CD4-positive, alpha-beta T cell (primary cell): Measurements from ENCODE around the gene DSC3. TPM values are rescaled to one million over a fixed set of nuclear protein-coding genes. Genes with fewer than 3 reads are reported as not detected.

ENCODE experiments used
- ATAC-seq: fragments of 200-7000 bp; cut with Tn5 transposase; one replicate; pipeline ENCODE4 v1.10.0; 2022; ENCODE audit warnings: mild to moderate bottlenecking; ENCODE audit not compliant: poor library complexity
- CTCF ChIA-PET: fragments of 350-600 bp; sonication (Branson Sonifier 250); formaldehyde crosslinking; loops from one replicate; lab custom pipeline; 2021; ENCODE audit warnings: antibody characterized with exemption, inconsistent platforms; lab: Charles Lee
- POLR2A ChIA-PET: fragments of 350-600 bp; sonication (Branson Sonifier 250); formaldehyde crosslinking; loops from one replicate; lab custom pipeline; 2021; ENCODE audit warnings: antibody characterized with exemption, inconsistent platforms; lab: Charles Lee
- DNase-seq, 14 experiments: peaks; one replicate each; pipeline ENCODE4 v3.0.0-alpha.2; 2013 to 2020; ENCODE audit warnings: mixed read lengths in 2 of 14
- H3K27ac ChIP-seq, 2 donors: one replicate each; pipeline versions ENCODE4 v1.5.1 to v1.7.0; 2013; ENCODE audit warnings: low read length in 2 of 2, low read depth in 1 of 2, mild to moderate bottlenecking in 1 of 2
- H3K27me3 ChIP-seq, 2 experiments: 1 replicate in 1 of 2; 2 replicates in 1 of 2; pipeline versions ENCODE4 v1.6.1 to v1.7.0; 2013; ENCODE audit warnings: low read length in 2 of 2, control low read depth in 1 of 2, mild to moderate bottlenecking in 1 of 2, moderate library complexity in 1 of 2; ENCODE audit not compliant: insufficient read depth in 2 of 2, control insufficient read depth in 1 of 2
- H3K36me3 ChIP-seq: one replicate; pipeline ENCODE4 v1.6.1; 2013; ENCODE audit warnings: low read length, control low read depth; ENCODE audit not compliant: insufficient read depth
- H3K4me1 ChIP-seq: one replicate; pipeline ENCODE4 v1.6.1; 2013; ENCODE audit warnings: low read length, control low read depth; ENCODE audit not compliant: insufficient read depth
- H3K4me3 ChIP-seq: one replicate; pipeline ENCODE4 v1.5.1; 2013; ENCODE audit warnings: mild to moderate bottlenecking, low read length, moderate library complexity
- H3K9me3 ChIP-seq, 2 experiments: 1 replicate in 1 of 2; 2 replicates in 1 of 2; pipeline versions ENCODE4 v1.6.1 to v1.7.0; 2013; ENCODE audit warnings: low read length in 2 of 2, mild to moderate bottlenecking in 2 of 2, control low read depth in 1 of 2, moderate library complexity in 1 of 2; ENCODE audit not compliant: control insufficient read depth in 1 of 2, insufficient read depth in 1 of 2
- H3K27ac Mint-ChIP-seq: one replicate; pipeline ENCODE4 v1.8.0; 2020; ENCODE audit warnings: mixed read lengths
- H3K27me3 Mint-ChIP-seq: one replicate; pipeline ENCODE4 v1.8.0; 2021; ENCODE audit warnings: mixed read lengths
- H3K36me3 Mint-ChIP-seq: one replicate; pipeline ENCODE4 v1.8.0; 2021; ENCODE audit warnings: low read depth, mixed read lengths
- H3K4me1 Mint-ChIP-seq: one replicate; pipeline ENCODE4 v1.8.0; 2021; ENCODE audit warnings: low read depth, mixed read lengths
- H3K4me3 Mint-ChIP-seq: one replicate; pipeline ENCODE4 v1.8.0; 2020; ENCODE audit warnings: mild to moderate bottlenecking, mixed read lengths
- H3K9me3 Mint-ChIP-seq: one replicate; pipeline ENCODE4 v1.8.0; 2020; ENCODE audit warnings: mixed read lengths
- CTCF ChIP-seq: fragments of 200-600 bp; IDR thresholded peaks from one replicate; pipeline ENCODE4 v1.8.0; 2022; ENCODE audit warnings: antibody characterized with exemption, mild to moderate bottlenecking
- intact Hi-C, 2 experiments: fragments of 100-400 bp; cut with DNase I in 1 of 2; cut with micrococcal nuclease in 1 of 2; formaldehyde crosslinking; loops; one replicate each; pipeline versions ENCODE4 v1.15.1 to v1.9.0; 2023 to 2025; cut with DNase I, micrococcal nuclease
- total RNA-seq, 174 experiments: library from RNA in 2 of 174; stranded (reverse) in 2 of 174; gene quantifications; one replicate each; pipeline ENCODE4 v1.2.3 and lab custom pipeline; 2021 to 2026

The DSC3 gene
- total RNA-seq, 2 experiments from 2014 or later: not detected

GRCh38 chr18:31057917-31058316, 15.4 kb upstream of the DSC3 start:
- H3K9me3 ChIP-seq: no peaks in the 10 kb centered on the region
- ChIA-PET CTCF (no interaction called here), POLR2A (no interaction called here)
- no peaks in the 10 kb centered on the region for H3K4me1 ChIP-seq
- no peak overlapping the region for H3K4me3 Mint-ChIP-seq
- no peak for DNase-seq
- ATAC-seq: no peak
- no peaks in the 10 kb centered on the region for H3K4me1 Mint-ChIP-seq
- H3K27ac Mint-ChIP-seq: no peak overlapping the region
- H3K4me3 ChIP-seq: no peak overlapping the region
- no peaks in the 10 kb centered on the region for H3K27me3 Mint-ChIP-seq
- H3K27ac ChIP-seq: no peak overlapping the region
- H3K27me3 ChIP-seq: no peaks in the 10 kb centered on the region
- H3K36me3 Mint-ChIP-seq: no peaks in the 10 kb centered on the region
- TF ChIP-seq CTCF: no peak
- peaks cover 2% of the 10 kb centered on the region for H3K9me3 Mint-ChIP-seq
- H3K36me3 ChIP-seq: no peaks in the 10 kb centered on the region
- intact Hi-C loops: no loop called here

GRCh38 chr18:31057051-31057450, 14.5 kb upstream of the DSC3 start:
- Histone ChIP-seq H3K4me1 (no peaks in the 10 kb centered on the region), H3K4me3 (no peak overlapping the region), H3K27ac (no peak overlapping the region), H3K27me3 (no peaks in the 10 kb centered on the region), H3K9me3 (peaks cover 0 to under 1% of the 10 kb centered on the region in 2 experiments), H3K36me3 (no peaks in the 10 kb centered on the region)
- DNase-seq (no peak), ATAC-seq (no peak)
- CTCF ChIA-PET: no interaction called here
- no peaks in the 10 kb centered on the region for H3K36me3 Mint-ChIP-seq
- intact Hi-C loops: no loop called here
- TF ChIP-seq CTCF: no peak
- no peak overlapping the region for H3K27ac Mint-ChIP-seq
- H3K4me3 Mint-ChIP-seq: no peak overlapping the region
- H3K4me1 Mint-ChIP-seq: no peaks in the 10 kb centered on the region
- no peaks in the 10 kb centered on the region for H3K27me3 Mint-ChIP-seq
- H3K9me3 Mint-ChIP-seq: peaks cover 5% of the 10 kb centered on the region
- POLR2A ChIA-PET: no interaction called here

- ChIA-PET POLR2A (no interaction called here), CTCF (no interaction called here)
- peaks cover 0 to 3% of the 10 kb centered on the region in 2 experiments for H3K9me3 ChIP-seq
- Mint-ChIP-seq H3K27ac (no peak overlapping the region), H3K4me1 (no peaks in the 10 kb centered on the region), H3K4me3 (no peak overlapping the region), H3K27me3 (no peaks in the 10 kb centered on the region), H3K36me3 (no peaks in the 10 kb centered on the region), H3K9me3 (peaks cover 5% of the 10 kb centered on the region)
- H3K4me1 ChIP-seq: no peaks in the 10 kb centered on the region
- intact Hi-C loops: no loop called here
- no peaks in the 10 kb centered on the region for H3K36me3 ChIP-seq
- ATAC-seq (no peak), DNase-seq (no peak)
- H3K4me3 ChIP-seq: no peak overlapping the region
- no peak for TF ChIP-seq CTCF
- no peak overlapping the region for H3K27ac ChIP-seq
- H3K27me3 ChIP-seq: no peaks in the 10 kb centered on the region
Measured at GRCh38 chr18:31056296-31056695, 13.8 kb upstream of the DSC3 start.
